Psoas muscle (tissue), 8 donors: ENCODE results near the gene ST14. TPM values are rescaled to one million over a fixed set of nuclear protein-coding genes. Genes with fewer than 3 reads are reported as not detected.
A peak's percentile ranks its signal among the peaks of the same experiment; 100 is the strongest.

Source experiments
- ATAC-seq, 4 donors: fragments of 200-7000 bp; cut with Tn5 transposase; one replicate each; pipeline ENCODE4 v1.9.1; 2020; ENCODE audit warnings: moderate library complexity in 3 of 4, mild to moderate bottlenecking in 2 of 4
- DNase-seq, 2 donors: peaks; one replicate each; pipeline ENCODE4 v3.0.0-alpha.2; 2020
- H3K27ac ChIP-seq: fragments of 200-600 bp; one replicate; pipeline ENCODE4 v1.8.0; 2022
- H3K27me3 ChIP-seq, 3 donors: fragments of 200-600 bp in 1 of 3; one replicate each; pipeline versions ENCODE4 v1.6.1 to v1.8.0; 2013 to 2022; ENCODE audit warnings: low read length in 2 of 3, mild to moderate bottlenecking in 2 of 3, moderate library complexity in 1 of 3; ENCODE audit not compliant: insufficient read depth in 3 of 3
- H3K36me3 ChIP-seq, 2 donors: fragments of 200-600 bp in 1 of 2; one replicate each; pipeline versions ENCODE4 v1.6.1 to v1.8.0; 2013 to 2022; ENCODE audit warnings: low read depth in 1 of 2, mild to moderate bottlenecking in 1 of 2, moderate library complexity in 1 of 2; ENCODE audit not compliant: insufficient read depth in 1 of 2
- H3K4me1 ChIP-seq: fragments of 200-600 bp; one replicate; pipeline ENCODE4 v1.8.0; 2022
- H3K4me3 ChIP-seq: fragments of 200-600 bp; one replicate; pipeline ENCODE4 v1.8.0; 2022; ENCODE audit warnings: mild to moderate bottlenecking
- H3K9me3 ChIP-seq: fragments of 200-600 bp; one replicate; pipeline ENCODE4 v1.8.0; 2022
- WGBS, 3 donors: extraction: QIAGEN DNeasy Blood & Tissue Kit; methylation state at CpG; one replicate each; pipeline versions ENCODE4 v1.1.6 to v1.1.7; 2013; 5-methylcytosine and 5-hydroxymethylcytosine counted together
- intact Hi-C, 2 donors: fragments of 100-400 bp; cut with DNase I; formaldehyde crosslinking; loops; one replicate each; pipeline versions ENCODE4 v1.11.0 to v1.14.2; 2022
- polyA plus RNA-seq, 3 donors: library from polyadenylated mRNA; stranded (reverse); fragments of 200-250 nt; gene quantifications; one replicate each; pipeline ENCODE4 v1.2.3, GENCODE V29; 2013
- total RNA-seq, 4 donors: library from RNA; stranded (reverse); fragmentation: NEBNext Ultra II Directional in 2 of 4; extraction: Animal tissue kit (Norgen Biotek cat#: 25700) in 2 of 4; gene quantifications; one replicate each; pipeline versions ENCODE4 v1.2.1 to v1.2.4, GENCODE V29; 2021 to 2023
- TF ChIP-seq, protein P1 (sequence below): fragments of 200-600 bp; IDR thresholded peaks from one replicate; pipeline ENCODE4 v1.8.0; 2022; ENCODE audit warnings: antibody characterized with exemption
- donor health status: healthy with polysubstance abuse.
- donor health status: DM: no; HTN: no; CAD: no; lungs with moderate emphysema.
- donor health status: Bipolar disorder and iron deficiency.
- donor health status: healthy.
- donor health status: DM: yes; HTN: yes; CAD: no.
- donor health status: DM: no; HTN: no; CAD: no.
- donor health status: DM: no; HTN: no; CAD: no.
- donor health status: DM: yes; HTN: yes; CAD: no.

Gene ST14
- total and polyA plus RNA-seq, 7 donors: 0.22 to 0.77 (median 0.51) TPM

DNA sequence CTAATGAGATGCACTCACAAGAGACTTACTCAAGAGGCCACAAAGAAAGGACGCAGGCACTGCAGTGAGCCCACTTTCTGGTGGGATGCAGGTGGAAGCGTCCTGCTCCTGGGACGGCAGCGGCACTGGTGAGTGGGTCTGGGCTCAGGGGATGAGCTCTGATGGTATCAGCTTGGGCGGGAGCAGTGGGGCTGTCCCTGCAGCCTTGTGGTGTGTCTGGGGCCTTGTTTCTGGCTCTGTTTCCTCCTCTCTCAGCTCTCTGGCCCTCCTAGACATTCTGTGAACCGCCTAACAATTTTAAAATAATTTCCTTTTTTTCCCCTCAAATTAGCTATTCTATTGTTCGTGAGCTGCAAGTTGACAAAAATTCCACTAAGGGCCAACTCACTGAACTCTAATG, 8.8 kb upstream of the ST14 start:
- TF ChIP-seq, protein P1, sequence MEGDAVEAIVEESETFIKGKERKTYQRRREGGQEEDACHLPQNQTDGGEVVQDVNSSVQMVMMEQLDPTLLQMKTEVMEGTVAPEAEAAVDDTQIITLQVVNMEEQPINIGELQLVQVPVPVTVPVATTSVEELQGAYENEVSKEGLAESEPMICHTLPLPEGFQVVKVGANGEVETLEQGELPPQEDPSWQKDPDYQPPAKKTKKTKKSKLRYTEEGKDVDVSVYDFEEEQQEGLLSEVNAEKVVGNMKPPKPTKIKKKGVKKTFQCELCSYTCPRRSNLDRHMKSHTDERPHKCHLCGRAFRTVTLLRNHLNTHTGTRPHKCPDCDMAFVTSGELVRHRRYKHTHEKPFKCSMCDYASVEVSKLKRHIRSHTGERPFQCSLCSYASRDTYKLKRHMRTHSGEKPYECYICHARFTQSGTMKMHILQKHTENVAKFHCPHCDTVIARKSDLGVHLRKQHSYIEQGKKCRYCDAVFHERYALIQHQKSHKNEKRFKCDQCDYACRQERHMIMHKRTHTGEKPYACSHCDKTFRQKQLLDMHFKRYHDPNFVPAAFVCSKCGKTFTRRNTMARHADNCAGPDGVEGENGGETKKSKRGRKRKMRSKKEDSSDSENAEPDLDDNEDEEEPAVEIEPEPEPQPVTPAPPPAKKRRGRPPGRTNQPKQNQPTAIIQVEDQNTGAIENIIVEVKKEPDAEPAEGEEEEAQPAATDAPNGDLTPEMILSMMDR: no peak
- 91 to 94% (median 93%) methylated on average over 7 of the region's 7 CpGs for WGBS, 3 donors
- Histone ChIP-seq H3K9me3 (no peaks in the 10 kb centered on the region), H3K27ac (no peak overlapping the region), H3K27me3 (no peaks in the 10 kb centered on the region), H3K4me1 (no peaks in the 10 kb centered on the region), H3K4me3 (no peak overlapping the region), H3K36me3 (peaks cover 3 to 14% of the 10 kb centered on the region in 2 donors)
- intact Hi-C loops: no loop called here
- ATAC-seq (no peak), DNase-seq (no peak)

DNA sequence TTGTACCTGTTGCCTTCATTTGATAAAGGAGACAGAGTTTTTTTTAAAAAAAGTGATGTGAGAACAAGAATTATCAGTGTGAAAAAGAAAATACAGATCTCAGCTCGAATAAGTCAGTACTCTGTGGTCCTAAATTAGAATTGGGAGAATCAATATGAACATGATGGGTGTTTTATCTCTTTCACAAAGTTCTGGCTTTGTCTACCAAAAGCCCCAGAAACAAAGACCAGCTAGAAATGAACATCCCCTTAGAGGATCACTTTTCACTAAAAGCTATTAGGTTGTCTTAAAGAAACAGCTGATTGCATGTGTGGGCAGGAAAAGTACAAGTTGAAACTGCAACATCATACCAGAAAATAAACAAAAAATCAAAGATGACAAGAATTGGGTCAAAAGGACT, 8.4 kb upstream of the ST14 start:
- intact Hi-C loops: no loop called here
- DNase-seq (no peak), ATAC-seq (no peak)
- no peaks in the 10 kb centered on the region for H3K4me1 ChIP-seq
- no peaks in the 10 kb centered on the region for H3K27me3 ChIP-seq
- 74 to 89% (median 86%) methylated on average over 1 of the region's 1 CpG for WGBS, 3 donors
- H3K27ac ChIP-seq: no peak overlapping the region
- H3K36me3 ChIP-seq: peaks cover 3 to 14% of the 10 kb centered on the region in 2 donors
- no peak overlapping the region for H3K4me3 ChIP-seq
- H3K9me3 ChIP-seq: no peaks in the 10 kb centered on the region
- TF ChIP-seq, protein P1: no peak

DNA sequence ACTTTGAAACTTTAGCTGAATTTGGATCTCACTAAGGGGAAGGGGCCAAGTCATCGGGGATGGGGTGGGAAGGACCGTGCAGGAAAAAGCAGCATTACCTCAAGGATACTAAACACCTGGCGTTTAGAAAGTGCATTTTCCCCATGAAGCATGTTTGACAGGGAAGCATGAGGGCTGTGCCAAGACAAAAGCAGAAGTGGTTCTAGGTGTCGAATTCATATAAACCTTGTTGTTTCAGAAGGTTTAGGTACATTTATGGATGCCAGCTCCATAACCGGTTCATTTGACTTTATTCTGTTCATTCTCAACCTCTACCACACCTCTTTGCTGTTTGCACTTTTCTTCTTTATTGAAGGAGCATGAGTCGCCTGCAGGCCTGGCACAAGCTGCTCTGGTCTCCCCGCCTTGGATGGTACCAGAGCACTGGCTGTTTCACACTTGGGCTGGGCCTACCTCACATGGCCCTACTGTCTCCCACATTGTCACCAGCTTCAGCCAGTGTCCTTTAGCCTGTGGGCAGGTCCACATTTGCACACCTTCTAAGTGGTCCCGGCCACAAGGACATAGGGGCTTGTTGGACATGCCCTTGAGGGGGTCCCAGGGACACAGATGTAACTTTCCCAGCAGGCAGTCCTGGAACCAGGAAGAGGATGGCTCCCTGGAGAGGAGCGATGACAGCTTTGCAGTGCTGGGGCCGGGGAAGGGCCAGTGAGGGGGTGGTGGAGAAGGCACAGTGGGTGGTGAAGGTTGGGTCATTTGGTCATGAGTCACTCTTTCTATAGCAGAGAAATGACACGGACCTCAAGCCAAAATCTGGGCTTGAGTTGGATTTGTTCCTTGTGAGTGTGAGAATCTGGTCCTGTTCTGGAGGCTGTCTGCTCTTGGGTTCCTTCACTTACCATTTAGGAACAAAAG, 3.2 kb upstream of the ST14 start:
- no peaks in the 10 kb centered on the region for H3K9me3 ChIP-seq
- no peaks in the 10 kb centered on the region for H3K36me3 ChIP-seq
- H3K4me1 ChIP-seq: no peaks in the 10 kb centered on the region
- TF ChIP-seq, protein P1: no peak
- H3K27me3 ChIP-seq: peaks cover 0 to 35% (median 19%) of the 10 kb centered on the region in 3 donors
- intact Hi-C loops: no loop called here
- DNase-seq: no peak
- peak in 1 of 4 donors; percentile 48 for ATAC-seq
- 73 to 83% (median 77%) methylated on average over 11 of the region's 11 CpGs for WGBS, 3 donors
- no peak overlapping the region for H3K27ac ChIP-seq
- no peak overlapping the region for H3K4me3 ChIP-seq

DNA sequence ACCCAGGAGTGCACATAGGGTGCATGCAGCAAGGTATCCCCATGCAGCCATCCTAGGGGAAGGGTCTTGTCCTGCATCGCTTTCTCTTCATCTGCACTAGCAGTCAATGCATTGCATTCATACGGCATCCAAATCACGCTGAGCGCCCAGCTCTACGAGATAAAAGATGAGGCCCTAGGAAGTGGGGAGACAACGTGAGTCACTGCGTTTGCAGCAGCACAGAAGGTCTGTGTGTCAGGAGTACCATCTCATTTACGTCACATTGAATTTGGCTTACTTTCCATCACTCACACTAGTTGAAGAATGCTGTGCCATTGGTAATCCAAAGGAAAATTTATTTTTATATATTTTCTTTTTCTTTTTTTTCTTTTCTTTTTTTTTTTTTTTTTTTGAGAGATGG, 2.5 kb upstream of the ST14 start:
- intact Hi-C loops: no loop called here
- no peak overlapping the region for H3K4me3 ChIP-seq

More for the DNA sequence above, 2.5 kb upstream of the ST14 start:
- H3K27ac ChIP-seq: no peak overlapping the region
- 91 to 94% (median 91%) methylated on average over 8 of the region's 8 CpGs for WGBS, 3 donors
- TF ChIP-seq, protein P1: no peak
- DNase-seq (no peak), ATAC-seq (no peak)
- no peaks in the 10 kb centered on the region for H3K9me3 ChIP-seq
- H3K27me3 ChIP-seq: peaks cover 0 to 41% (median 26%) of the 10 kb centered on the region in 3 donors
- H3K4me1 ChIP-seq: no peaks in the 10 kb centered on the region
- no peaks in the 10 kb centered on the region for H3K36me3 ChIP-seq
